ENCODE results near the gene PFKFB3. TPM values are rescaled to one million over a fixed set of nuclear protein-coding genes. Genes with fewer than 3 reads are reported as not detected.

The PFKFB3 gene
- total RNA-seq, result 43.2 TPM

DNA sequence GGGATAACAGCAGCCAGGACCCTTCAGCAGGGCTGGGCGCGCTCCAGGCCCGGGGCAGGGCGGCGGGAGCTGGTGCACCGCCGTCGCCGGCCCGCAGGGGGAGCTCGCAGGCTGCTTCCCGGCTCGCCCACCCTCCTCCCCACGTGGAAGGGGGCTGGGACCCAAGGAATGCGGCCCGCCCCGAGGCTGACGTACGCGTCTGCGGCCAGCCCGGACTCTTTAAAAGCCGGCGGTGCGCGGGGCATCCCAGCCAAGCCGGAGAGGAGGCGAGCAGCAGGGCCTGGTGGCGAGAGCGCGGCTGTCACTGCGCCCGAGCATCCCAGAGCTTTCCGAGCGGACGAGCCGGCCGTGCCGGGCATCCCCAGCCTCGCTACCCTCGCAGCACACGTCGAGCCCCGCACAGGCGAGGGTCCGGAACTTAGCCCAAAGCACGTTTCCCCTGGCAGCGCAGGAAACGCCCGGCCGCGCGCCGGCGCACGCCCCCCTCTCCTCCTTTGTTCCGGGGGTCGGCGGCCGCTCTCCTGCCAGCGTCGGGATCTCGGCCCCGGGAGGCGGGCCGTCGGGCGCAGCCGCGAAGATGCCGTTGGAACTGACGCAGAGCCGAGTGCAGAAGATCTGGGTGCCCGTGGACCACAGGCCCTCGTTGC, at the start of gene PFKFB3:
Gene PFKFB3 (plus strand): TSS at position 249 of the 647 bp plus-strand sequence. CDS start 329 bp downstream, at position 578.
- no peaks in the 10 kb centered on the region for H3K27me3 ChIP-seq
- no peaks in the 10 kb centered on the region for H3K9me3 ChIP-seq
- TF ChIP-seq CTCF (IDR thresholded peaks at IDR 0.05), result peak; percentile 79 to 100 (median 93)
- peak; percentile 77 to 99 for TF ChIP-seq POLR2A (IDR thresholded peaks at IDR 0.05)
- TF ChIP-seq POLR2AphosphoS5 (IDR thresholded peaks at IDR 0.05; ENCODE audit: insufficient read depth in 1 of 2, low read depth in 1 of 2), result peak; percentile 88 to 99
- peaks cover 38% of the 10 kb centered on the region for H3K4me1 ChIP-seq
- H3K36me3 ChIP-seq, result no peaks in the 10 kb centered on the region
- H3K4me3 ChIP-seq, result peak within 1 kb of the TSS; percentile 91 to 98
- intact Hi-C loops (cut with DNase I), result loop anchor here (1.0 to 10.0 kb wide), 4 partner anchors 61 to 198 kb away; partner anchors contain the start of gene RBM17
- peak within 1 kb of the TSS; percentile 97 for H3K27ac ChIP-seq
- DNase-seq (ENCODE audit: extremely low spot score in 2 of 2), result peak in 1 of 2 donors; percentile 93

- DNase-seq (ENCODE audit: extremely low spot score in 2 of 2), result no peak
- Histone ChIP-seq H3K4me1 (peaks cover 23% of the 10 kb centered on the region), H3K4me3 (no peak overlapping the region), H3K9me3 (no peaks in the 10 kb centered on the region), H3K36me3 (no peaks in the 10 kb centered on the region), H3K27ac (peak overlapping the region; percentile 77), H3K27me3 (no peaks in the 10 kb centered on the region)
- TF ChIP-seq POLR2A (IDR thresholded peaks at IDR 0.05) (no peak), CTCF (IDR thresholded peaks at IDR 0.05) (no peak), POLR2AphosphoS5 (IDR thresholded peaks at IDR 0.05; ENCODE audit: insufficient read depth in 1 of 2, low read depth in 1 of 2) (no peak)
- intact Hi-C loops (cut with DNase I), result no loop called here
Observed at GRCh38 chr10:6153845-6154244, 48.9 kb upstream of the PFKFB3 start.

DNA sequence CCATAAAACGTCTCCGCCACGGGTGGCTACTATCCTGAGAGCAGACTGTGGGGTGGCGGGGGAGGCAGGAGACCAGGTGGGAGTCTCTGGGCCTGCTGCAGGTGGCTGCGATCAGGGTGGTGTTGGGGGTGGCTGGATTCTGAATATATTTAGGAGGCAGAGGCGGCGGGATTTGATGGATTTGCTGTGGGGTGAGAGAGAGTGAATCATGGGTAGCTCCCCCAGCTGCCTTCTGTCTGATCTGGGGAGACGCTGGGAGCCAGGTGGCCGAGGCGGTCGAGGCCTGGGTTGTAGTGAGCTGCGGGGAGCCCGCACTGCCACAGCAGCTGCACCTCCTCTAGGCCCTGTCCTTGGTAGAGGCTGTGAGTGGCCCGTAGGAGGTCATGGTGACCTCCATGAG, 48.2 kb upstream of the PFKFB3 start:
- Histone ChIP-seq H3K4me1 (peaks cover 23% of the 10 kb centered on the region), H3K4me3 (no peak overlapping the region), H3K9me3 (no peaks in the 10 kb centered on the region), H3K27ac (peak overlapping the region; percentile 77), H3K27me3 (no peaks in the 10 kb centered on the region), H3K36me3 (no peaks in the 10 kb centered on the region)
- TF ChIP-seq POLR2AphosphoS5 (IDR thresholded peaks at IDR 0.05; ENCODE audit: insufficient read depth in 1 of 2, low read depth in 1 of 2) (no peak), POLR2A (IDR thresholded peaks at IDR 0.05) (no peak), CTCF (IDR thresholded peaks at IDR 0.05) (no peak)
- DNase-seq (ENCODE audit: extremely low spot score in 2 of 2), result no peak
- intact Hi-C loops (cut with DNase I), result no loop called here

GRCh38 chr10:6158276-6158675, 44.5 kb upstream of the PFKFB3 start:
- Histone ChIP-seq H3K36me3 (no peaks in the 10 kb centered on the region), H3K4me3 (no peak overlapping the region), H3K9me3 (no peaks in the 10 kb centered on the region), H3K27ac (peak overlapping the region; percentile 77), H3K27me3 (no peaks in the 10 kb centered on the region), H3K4me1 (peaks cover 21% of the 10 kb centered on the region)
- no peak for DNase-seq (ENCODE audit: extremely low spot score in 2 of 2)
- no peak for TF ChIP-seq POLR2AphosphoS5 (IDR thresholded peaks at IDR 0.05; ENCODE audit: insufficient read depth in 1 of 2, low read depth in 1 of 2)
- no peak for TF ChIP-seq POLR2A (IDR thresholded peaks at IDR 0.05)
- TF ChIP-seq CTCF (IDR thresholded peaks at IDR 0.05), result no peak
- intact Hi-C loops (cut with DNase I), result no loop called here

DNA sequence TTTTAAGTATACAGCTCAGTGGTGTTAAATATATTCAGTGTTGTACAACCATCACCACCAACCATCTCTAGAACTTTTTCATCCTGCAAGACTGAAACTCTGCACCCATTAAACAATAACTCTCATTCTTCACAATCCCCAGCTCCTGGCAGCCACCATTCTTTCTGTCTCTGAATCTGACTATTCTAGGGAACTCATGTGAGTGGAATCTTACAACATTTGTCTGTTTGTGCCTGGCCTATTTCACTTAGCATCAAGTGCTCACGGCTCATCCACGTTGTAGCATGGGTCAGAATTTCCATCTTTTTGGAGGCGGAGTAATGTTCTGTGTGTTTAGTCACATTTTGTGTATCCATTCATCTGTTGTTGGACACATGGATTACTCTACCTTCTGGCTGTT, 40.8 kb upstream of the PFKFB3 start:
- no peaks in the 10 kb centered on the region for H3K9me3 ChIP-seq
- no peaks in the 10 kb centered on the region for H3K36me3 ChIP-seq
- intact Hi-C loops (cut with DNase I), result no loop called here

More for the DNA sequence above, 40.8 kb upstream of the PFKFB3 start:
- no peak for TF ChIP-seq CTCF (IDR thresholded peaks at IDR 0.05)
- TF ChIP-seq POLR2A (IDR thresholded peaks at IDR 0.05), result no peak
- TF ChIP-seq POLR2AphosphoS5 (IDR thresholded peaks at IDR 0.05; ENCODE audit: insufficient read depth in 1 of 2, low read depth in 1 of 2), result no peak
- Histone ChIP-seq H3K4me3 (no peak overlapping the region), H3K27ac (peak overlapping the region; percentile 96), H3K4me1 (peaks cover 33% of the 10 kb centered on the region), H3K27me3 (no peaks in the 10 kb centered on the region)
- peak in 1 of 2 donors; percentile 83 for DNase-seq (ENCODE audit: extremely low spot score in 2 of 2)

Measured in vagina (tissue), 2 donors.